RKO (cell line): ENCODE results near the gene ZNG1F.
"Not testable (repeated sequence)": the region's sequence is repeated elsewhere in the genome, so short reads cannot be mapped to it uniquely, and the experiment has no call there.

Source experiments
- DNase-seq: peaks from one replicate; pipeline ENCODE4 v3.0.0-alpha.2; 2016; ENCODE audit warnings: low spot score

ZNG1F gene

GRCh38 chr9:41123396-41123795 is 65.7 kb downstream of the ZNG1F start:
- not testable (repeated sequence) for DNase-seq

DNA sequence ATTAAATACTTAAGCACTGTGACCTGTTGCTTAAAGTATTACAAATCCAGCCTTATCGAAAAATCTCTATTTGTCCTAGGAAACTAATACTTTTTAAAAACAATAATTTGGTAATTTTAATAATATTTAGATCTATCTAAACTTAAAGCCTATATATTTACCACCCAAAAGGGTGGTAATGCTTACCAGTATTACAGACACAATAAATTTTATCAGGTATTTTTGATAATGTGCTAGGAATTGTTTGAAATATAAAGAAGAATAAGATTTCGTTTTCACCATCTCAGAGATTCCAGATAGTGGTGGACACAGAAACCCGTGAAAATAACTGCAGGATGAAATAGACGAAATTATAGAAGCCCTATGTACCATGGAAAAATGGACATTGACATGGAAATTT is 68.4 kb downstream of the ZNG1F start:
- DNase-seq, result not testable (repeated sequence)

GRCh38 chr9:41119719-41120118 is 69.4 kb downstream of the ZNG1F start:
- not testable (repeated sequence) for DNase-seq

- DNase-seq, result not testable (repeated sequence)
These were observed 69.8 kb downstream of the ZNG1F start for GRCh38 chr9:41119311-41119710.

DNA sequence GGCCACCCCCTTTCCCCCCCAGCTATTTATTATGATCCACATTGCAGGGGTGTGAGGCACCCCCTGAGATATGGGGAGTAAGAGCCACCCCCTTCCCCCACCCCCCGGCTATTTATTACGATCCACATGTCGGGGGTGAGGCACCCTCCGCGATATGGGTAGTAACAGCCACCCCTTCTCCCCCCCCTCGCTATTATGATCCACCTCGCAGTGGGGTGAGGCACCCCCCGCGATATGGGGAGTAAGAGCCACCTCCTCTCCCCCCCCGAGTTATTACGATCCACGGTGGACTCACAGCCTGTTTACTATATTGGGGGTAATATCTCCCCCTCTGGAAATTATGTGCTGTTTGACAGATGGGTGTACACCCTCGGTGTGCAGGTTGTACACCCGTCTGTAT is 75.8 kb downstream of the ZNG1F start:
- not testable (repeated sequence) for DNase-seq

GRCh38 chr9:41111414-41111813 is 77.7 kb downstream of the ZNG1F start:
- DNase-seq, result not testable (repeated sequence)

DNA sequence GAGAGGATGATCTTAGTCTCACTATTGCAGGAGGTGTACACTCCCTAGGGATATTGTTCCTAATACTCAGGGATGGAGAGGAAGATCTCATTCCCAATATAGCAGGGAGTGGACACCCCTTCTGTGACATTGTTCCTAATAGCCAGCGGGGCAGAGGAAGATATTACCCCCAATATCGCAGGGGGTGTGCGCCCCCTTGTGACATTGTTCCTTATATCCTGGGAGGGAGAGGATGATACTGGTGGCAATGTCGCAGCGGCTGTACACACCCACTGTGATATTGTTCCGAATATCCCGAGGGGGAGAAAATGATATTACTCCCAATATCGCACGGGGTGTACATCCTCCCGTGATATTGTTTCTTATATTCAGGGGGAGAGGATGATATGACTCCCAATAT is 78.2 kb downstream of the ZNG1F start:
- not testable (repeated sequence) for DNase-seq

- DNase-seq, result not testable (repeated sequence)
These were observed 79.9 kb downstream of the ZNG1F start for GRCh38 chr9:41109253-41109652.

DNA sequence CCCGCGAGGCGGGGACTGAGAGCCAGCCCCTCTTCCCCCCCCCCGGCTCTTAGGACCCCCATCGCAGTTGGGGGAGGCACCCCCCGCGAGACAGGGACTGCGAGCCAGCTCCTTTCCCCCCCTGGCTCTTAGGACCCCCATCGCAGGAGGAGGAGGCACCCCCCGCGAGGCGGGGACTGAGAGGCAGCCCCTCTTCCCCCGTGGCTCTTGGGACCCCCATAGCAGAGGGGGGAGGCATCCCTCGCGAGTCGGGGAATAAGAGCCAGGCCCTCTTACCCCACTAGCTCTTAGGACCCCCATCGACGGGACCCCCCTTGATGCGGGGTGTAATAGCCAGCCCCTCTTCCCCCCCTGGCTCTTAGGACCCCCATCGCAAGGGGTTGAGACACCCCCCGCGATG is 80.3 kb downstream of the ZNG1F start:
- not testable (repeated sequence) for DNase-seq

DNA sequence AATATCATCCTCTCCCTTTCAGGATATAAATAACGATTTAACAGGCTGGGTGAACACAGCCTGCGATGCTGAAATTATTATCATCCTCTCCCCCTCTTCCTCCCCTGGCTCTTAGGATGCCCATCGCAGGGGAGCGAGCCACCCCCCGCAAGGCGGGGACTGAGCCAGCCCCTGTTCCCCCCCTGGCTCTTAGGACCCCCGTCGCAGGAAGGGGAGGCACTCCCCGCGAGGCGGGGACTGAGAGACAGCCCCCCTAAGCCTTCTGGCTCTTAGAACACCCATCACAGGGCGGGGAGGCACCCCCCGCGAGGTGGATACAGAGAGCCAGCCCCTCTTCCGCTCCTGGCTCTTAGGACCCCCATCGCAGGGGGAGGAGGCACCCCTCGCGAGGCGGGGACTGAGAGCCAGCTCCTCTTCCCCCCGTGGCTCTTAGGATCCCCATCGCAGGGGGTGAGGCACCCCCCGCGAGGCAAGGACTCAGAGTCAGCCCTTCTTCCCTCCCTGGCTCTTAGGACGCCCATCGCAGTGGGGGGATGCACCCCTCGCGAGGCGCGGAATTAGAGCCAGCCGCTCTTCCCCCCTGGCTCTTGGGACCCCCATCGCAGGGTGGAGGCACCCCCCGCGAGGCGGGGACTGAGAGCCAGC is 82.5 kb downstream of the ZNG1F start:
- DNase-seq, result not testable (repeated sequence)

GRCh38 chr9:41105557-41106253 is 83.4 kb downstream of the ZNG1F start:
- not testable (repeated sequence) for DNase-seq

- DNase-seq, result not testable (repeated sequence)
These were observed 84.6 kb downstream of the ZNG1F start for GRCh38 chr9:41104542-41104941.

DNA sequence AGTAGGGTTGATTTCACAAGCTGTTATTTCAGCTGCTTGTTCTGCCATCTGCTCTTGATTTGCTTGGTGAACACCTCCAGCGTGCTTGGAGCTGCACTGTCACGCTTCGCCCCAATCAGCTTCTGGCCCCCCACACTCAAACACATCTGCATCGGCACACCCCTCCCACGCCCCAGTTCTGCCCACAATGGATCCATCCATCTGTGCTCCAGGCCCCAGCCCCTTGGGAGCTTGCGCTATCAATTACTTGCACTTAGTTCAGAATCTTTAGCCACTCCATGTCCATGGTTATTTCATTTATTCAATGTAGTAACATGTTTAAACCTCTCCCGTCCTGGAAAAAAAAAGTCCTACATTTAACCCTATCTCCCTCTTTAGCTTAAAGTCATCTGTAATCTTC is 88.6 kb downstream of the ZNG1F start:
- DNase-seq, result not testable (repeated sequence)

GRCh38 chr9:41098759-41099158 is 90.4 kb downstream of the ZNG1F start:
- not testable (repeated sequence) for DNase-seq

- DNase-seq, result not testable (repeated sequence)
These were observed 94.1 kb downstream of the ZNG1F start for GRCh38 chr9:41095060-41095459.

DNA sequence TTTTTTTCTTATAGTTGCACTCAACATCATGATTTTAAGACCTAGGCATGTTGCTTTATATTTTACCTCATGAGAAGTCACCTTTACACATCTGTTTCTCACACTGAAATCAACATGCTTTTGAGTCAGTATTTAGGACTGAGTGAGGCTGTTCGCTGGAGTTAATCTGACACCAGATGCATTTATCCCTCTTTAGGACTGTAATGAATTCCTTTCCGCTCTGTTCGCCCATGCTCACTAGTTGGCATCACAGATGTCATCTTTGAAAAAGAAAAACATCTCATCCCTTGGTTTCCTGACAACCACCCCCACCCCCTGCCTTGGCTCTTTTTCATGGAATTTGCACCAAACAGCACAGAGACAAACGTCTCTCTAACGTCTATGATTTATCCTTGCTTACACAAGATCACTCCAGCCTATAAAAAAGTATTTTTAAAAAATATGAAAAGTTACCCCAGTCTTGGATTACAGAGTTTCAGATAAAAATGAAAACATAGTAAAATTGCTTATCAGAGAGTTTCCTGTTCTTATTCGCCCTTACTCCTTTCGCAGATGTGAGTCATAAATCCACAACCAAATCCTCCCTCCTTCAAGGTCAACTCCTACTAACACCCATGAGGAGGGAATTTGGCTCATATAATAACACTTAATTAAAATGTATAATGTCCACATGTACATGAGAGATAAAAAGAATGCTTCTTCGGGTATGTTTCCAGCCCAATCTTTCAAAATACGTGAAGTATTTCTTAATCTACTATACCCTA is 94.9 kb downstream of the ZNG1F start:
- DNase-seq, result not testable (repeated sequence)

DNA sequence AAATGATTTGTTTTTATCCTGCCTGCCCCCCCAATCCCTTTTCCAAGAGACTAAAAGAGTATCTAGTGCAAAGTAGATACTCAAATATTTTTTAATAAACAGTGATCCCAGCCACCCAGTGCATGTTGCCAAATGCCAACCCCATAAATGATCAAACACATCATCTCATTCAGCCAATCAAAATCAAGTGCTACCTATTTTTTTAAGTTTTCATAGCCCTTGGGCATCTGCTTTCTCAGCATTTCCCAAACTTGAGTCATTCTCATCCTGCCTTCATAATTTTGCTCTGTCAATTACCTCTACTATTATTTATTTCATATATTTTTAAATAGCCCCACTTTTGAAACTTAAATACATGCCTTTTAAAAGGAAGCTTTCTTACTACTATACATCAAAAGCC is 98.2 kb downstream of the ZNG1F start:
- DNase-seq, result not testable (repeated sequence)

- not testable (repeated sequence) for DNase-seq
These were observed 98.7 kb downstream of the ZNG1F start for GRCh38 chr9:41090386-41090785.

GRCh38 chr9:41088450-41089059 is 100.6 kb downstream of the ZNG1F start:
- not testable (repeated sequence) for DNase-seq

- not testable (repeated sequence) for DNase-seq
These were observed 101.2 kb downstream of the ZNG1F start for GRCh38 chr9:41087929-41088328.

- not testable (repeated sequence) for DNase-seq
These were observed 101.8 kb downstream of the ZNG1F start for GRCh38 chr9:41087157-41087780.

GRCh38 chr9:41086685-41087084 is 102.4 kb downstream of the ZNG1F start:
- not testable (repeated sequence) for DNase-seq
